ENCODE measurements around the gene AGAP3.

Gene AGAP3

GRCh38 chr7:151115121-151115835 is 29.0 kb downstream of the AGAP3 start:
- intact Hi-C loops (cut with DNase I) = loop anchor here (5.0 kb wide), 1 partner anchor 112 kb away; the partner anchor contains the start of gene ABCF2
- DNase-seq = no peak

DNA sequence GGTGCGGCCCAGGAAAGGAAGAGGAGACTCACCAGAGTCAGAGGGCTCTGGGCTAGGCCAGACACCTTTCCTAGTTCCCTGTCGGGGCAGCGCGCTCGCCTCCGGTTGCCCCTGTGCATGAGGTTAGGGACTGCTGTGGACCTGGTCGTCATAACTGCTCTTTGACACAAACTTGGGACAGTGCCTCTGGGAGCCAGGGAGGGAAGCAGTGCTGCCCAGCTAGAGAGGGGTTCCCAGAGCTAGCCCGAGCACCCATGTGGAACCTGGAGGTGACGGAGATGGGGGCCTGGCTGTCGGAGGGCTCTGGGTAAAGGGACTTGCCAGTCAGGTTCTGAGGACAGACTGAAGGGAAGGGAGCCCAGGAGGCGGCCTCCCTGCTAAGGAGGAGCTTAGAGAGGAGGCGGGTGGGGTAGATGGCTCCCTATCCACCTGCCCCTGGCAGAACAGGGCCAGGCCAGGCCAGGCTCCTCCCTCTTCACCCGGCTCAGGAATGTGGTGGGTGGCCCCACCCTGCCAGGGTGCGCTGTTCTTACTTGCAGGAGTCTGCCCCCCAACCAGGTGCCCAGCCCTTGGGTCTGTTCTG is 29.7 kb downstream of the AGAP3 start:
- DNase-seq = no peak
- intact Hi-C loops (cut with DNase I) = loop anchor here (5.0 kb wide), 1 partner anchor 111 kb away; the partner anchor contains the start of gene ABCF2

DNA sequence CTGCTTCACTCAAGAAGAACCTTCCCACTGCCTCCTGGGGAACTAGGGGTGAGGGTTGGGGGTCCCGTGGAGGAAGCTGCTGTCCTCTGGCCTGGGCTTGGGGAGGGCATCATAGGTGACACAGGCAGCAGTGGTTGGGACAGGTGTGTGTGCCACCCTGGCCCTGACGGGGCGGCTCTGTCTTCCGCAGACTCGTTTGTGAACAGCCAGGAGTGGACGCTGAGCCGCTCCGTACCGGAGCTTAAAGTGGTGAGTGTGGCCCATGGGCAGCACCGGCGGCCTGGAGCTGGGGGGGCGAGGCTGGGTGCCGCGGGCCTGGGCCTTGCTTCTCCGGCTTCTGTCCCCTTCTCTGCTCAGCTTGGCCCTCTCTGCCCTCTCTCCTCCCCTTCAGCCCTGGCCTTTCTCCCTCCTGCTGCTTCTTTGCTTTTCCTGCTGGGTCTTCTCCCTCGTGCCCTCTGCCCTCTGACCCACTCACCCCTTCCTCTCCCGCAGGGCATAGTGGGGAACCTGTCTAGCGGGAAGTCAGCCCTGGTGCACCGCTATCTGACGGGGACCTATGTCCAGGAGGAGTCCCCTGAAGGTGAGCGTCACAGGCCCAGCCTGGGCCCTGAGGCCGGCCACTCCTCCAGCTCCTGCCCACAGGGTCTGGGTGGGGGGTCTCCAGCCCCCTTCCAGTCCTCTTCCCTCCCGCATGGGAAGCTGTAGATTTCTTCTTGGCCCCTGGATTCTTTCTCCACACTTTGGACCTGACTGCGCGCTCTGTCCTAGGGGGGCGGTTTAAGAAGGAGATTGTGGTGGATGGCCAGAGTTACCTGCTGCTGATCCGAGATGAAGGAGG is 30.5 kb downstream of the AGAP3 start:
- no peak for DNase-seq
- intact Hi-C loops (cut with DNase I) = loop anchor here (5.0 kb wide), 1 partner anchor 110 kb away; the partner anchor contains the start of gene ABCF2

GRCh38 chr7:151117565-151117964 is 31.3 kb downstream of the AGAP3 start:
- no peak for DNase-seq
- intact Hi-C loops (cut with DNase I) = loop anchor here (5.0 kb wide), 1 partner anchor 110 kb away; the partner anchor contains the start of gene ABCF2

DNA sequence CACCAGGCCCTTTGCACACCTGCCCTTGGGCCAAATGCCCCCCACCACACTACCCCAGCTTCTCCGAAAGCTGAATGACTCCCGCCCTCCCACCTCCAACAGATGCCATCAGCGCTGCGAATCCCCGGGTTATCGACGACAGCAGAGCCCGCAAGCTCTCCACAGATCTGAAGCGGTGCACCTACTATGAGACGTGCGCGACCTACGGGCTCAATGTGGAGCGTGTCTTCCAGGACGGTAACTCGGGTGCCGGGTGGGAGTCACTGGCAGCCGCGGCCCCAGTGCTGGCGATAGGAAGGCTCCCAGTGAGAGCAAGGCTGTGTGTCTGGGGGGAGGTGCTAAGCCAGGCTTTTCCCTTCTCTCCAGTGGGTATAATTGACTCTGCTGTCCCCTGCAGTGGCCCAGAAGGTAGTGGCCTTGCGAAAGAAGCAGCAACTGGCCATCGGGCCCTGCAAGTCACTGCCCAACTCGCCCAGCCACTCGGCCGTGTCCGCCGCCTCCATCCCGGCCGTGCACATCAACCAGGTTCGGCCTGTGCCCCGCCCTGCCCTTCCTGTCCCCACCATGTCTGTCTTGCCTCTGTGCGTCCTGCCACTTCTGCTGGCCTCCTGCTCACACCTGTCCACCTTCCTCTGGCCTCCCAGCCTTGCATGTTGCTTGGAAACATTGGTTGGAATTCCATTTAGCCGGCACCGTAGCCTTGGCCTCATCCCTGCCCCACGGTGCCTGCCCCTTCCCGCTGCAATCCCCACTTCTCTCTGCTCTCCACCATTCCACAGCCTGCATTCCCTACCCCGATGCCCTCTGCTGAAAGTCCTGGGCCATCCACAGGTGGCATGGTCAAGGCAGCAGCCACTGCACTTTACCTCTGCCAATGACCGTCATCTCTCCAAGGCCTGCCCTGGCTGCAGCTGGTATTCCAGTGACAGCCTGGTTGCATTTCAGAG is 32.1 kb downstream of the AGAP3 start:
- no peak for DNase-seq
- intact Hi-C loops (cut with DNase I) = loop anchor here (5.0 kb wide), 1 partner anchor 109 kb away; the partner anchor contains the start of gene ABCF2

DNA sequence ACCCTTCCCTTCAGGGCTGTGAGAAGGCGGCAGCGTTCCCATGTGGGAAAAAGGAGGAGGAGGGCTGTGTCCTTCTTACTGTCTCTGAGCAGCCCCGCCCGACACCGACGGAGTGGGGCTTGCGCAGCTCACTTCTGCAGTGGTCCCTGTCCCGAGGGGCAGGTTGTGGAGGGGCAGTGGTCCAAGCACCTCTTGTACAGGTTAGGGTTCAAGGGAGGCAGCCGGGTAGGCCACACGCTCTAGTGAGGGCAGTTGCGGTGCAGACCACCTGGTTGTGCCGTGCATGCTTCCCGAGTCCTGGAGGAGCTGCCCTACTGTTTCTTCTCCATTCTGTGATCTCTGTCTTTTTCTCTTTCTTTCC is 32.8 kb downstream of the AGAP3 start:
- intact Hi-C loops (cut with DNase I) = loop anchor here (5.0 kb wide), 1 partner anchor 108 kb away; the partner anchor contains the start of gene ABCF2
- no peak for DNase-seq

DNA sequence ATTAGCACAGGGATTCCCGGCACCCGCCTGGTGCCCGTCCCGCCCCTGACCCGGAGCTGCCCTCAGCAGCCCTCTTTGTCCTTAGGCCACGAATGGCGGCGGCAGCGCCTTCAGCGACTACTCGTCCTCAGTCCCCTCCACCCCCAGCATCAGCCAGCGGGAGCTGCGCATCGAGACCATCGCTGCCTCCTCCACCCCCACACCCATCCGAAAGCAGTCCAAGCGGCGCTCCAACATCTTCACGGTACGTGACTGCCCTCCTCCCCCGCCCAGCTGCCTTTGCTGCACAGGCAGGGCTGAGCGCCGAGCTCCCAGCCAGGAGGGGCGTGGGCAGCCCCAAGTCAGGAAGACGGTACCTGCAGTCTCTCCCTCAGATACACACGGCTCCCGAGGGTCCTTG is 33.6 kb downstream of the AGAP3 start:
- intact Hi-C loops (cut with DNase I) = loop anchor here (5.0 kb wide), 1 partner anchor 107 kb away; the partner anchor contains the start of gene ABCF2
- peak in 23 of 42 donors; percentile 19 to 80 (median 56) for DNase-seq

GRCh38 chr7:151120896-151121295 is 34.6 kb downstream of the AGAP3 start:
- peak in 20 of 42 donors; percentile 26 to 75 (median 54) for DNase-seq
- intact Hi-C loops (cut with DNase I) = no loop called here

DNA sequence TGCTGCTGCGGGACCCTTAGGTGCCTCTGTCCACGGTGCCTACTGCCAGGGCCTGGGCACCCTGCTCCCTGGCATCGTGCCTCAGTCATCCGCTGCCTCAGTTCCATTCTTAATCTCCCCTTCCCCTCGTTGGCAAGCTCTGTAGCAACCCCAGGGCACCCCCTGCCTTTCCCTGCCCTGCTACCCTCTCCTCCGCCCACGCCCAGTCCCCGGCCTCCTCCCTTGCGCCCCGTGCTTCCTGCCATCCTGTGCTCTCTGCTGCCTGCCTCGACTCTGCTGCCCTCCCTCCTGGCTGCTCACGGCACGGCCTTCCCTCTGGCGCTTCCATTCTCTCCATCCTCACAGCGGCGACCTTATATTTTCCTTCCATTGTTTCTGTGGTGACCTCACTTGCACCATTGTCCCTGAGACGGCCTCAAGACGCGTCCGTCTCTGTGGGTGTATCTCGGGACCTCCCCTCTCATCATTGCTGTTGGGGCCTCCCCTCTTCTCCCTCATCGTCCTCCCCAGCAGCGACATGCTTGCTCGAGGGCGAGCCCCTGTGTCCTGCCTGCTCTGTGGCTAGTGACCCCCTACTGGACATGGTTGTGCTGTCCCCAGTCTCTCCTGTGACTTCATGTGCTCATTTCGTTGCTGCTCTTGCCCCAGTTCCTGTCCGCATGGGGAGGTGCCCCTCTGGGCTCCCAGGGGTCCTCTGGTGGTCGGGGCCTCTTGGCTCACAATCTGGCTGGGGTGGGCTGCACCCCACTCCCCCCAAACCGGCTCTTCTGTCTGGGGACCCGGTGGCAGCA is 35.3 kb downstream of the AGAP3 start:
- intact Hi-C loops (cut with DNase I) = no loop called here
- no peak for DNase-seq

DNA sequence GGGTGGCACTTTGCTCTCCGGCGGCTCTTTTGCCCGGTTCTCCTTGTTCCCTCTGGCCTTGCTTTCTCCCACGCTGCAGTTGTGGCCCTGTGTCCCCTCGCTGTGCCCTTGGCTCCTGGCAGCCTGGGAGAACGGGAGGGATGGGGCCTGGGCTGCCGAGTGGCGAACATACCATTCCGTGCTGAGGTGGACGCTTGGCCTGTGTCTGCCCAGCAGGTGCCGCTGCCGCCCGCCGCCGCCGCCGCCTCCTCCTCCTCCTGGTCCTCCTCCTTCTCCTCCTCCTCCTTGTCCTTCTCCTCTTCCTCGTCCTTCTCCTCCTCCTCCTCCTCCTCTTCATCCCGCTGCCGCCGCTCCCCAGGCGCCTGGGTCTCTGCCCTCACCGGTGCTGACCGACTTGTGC is 36.0 kb downstream of the AGAP3 start:
- DNase-seq = no peak
- intact Hi-C loops (cut with DNase I) = no loop called here

DNA sequence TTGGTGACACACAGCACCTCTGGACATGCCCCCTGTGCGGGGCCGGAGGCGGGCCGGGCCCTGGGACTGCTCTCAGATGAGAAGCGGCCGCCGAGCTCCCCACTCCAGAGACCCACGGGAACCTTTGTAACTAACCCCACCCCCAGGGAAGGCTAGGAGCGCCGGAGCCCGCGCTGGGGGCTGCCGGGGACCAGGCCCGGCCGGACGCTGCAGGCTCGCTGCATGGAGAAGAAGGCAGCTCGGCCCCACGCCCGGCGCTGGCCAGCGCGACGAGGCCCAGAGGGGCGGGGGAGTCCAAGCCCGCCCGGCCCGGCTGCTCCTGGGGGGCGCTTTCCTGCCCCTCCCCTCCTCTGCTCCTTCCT is 36.5 kb downstream of the AGAP3 start:
- DNase-seq = no peak
- intact Hi-C loops (cut with DNase I) = no loop called here

DNA sequence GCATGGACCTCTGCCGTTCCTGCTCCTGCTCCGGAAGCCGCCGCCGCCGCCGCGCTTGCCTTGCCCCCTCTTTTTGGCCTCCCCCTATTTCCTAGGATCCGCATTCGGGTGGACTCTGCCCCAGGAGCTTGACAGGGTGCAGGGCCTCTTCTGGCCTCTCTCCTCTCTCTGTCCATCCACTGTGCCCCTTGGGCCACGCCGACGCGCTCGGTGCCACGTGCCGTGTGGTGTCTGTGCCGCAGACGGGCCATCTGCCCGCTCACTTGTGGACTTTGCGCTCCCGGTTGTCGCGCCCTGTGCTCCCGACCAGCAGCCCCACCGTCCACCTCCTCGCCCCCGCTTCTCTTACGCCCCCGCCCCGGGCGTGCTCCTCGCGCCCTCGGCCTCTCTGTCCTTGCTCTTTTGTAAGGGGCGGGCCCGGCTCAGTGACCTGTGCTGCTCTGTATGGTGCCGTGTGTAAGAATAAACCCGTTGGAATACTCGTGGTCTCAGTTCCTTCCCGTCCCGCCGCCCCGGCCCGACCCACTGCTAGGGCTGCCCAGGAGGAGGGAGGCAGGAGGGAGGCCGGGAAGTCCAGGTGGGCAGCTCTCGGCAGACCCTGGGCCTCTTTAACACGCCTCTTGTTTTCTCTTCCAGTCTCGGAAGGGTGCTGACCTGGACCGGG is 37.0 kb downstream of the AGAP3 start:
- intact Hi-C loops (cut with DNase I) = no loop called here
- DNase-seq = no peak

DNA sequence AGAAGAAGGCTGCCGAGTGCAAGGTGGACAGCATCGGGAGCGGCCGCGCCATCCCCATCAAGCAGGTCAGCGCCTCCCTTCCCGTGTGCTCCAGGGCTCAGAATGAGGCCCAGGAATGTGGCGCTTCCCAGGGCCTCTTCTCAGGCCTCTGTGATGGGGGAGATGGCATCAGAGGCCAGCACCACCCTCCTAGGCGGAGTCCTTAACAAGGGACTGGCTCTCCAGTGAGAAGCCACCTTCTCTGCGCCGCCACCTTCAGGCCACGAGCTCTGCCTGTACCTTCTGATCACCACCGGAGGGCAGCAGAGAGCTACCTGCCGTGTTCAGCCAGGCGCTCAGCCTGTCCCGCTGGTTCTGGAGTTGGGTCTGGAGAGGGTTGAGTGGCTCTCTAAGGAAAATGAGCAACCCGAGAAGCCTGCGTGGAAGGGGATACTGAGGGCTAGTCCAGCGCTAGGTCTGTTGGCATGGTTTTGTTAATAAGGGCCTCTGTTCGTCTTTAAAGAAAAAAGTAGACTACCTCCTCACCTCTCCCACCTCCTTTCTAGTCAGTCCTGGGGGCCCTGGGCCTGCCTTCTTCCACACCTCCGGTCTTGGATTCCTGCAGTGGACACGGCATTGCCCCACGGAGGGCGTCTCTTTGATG is 37.7 kb downstream of the AGAP3 start:
- DNase-seq = peak; percentile 70 to 96 (median 90)
- intact Hi-C loops (cut with DNase I) = loop anchor here (1.0 kb wide), 1 partner anchor 48 kb away; no protein-coding TSS in a partner anchor

DNA sequence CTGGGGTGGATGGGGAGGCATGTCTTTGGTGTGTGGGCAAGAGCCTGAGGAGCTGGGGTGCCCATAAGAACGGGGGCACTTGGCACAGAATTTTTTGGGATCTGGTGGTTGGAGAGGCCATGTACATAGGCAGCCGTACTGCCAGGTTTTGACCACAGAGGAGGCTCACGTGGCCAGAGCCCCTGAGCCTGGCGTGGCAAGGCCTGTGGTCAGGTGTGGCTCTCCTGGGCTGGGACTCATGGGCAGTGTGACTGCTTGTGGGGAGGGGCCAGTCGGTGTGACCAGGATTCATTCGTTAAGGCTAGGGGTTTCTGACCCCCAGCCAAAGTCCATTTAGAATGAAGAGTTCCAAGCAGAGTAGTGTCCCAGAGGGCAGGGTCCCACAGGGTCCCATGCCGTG is 38.2 kb downstream of the AGAP3 start:
- intact Hi-C loops (cut with DNase I) = loop anchor here (1.0 kb wide), 1 partner anchor 48 kb away; no protein-coding TSS in a partner anchor
- no peak for DNase-seq

DNA sequence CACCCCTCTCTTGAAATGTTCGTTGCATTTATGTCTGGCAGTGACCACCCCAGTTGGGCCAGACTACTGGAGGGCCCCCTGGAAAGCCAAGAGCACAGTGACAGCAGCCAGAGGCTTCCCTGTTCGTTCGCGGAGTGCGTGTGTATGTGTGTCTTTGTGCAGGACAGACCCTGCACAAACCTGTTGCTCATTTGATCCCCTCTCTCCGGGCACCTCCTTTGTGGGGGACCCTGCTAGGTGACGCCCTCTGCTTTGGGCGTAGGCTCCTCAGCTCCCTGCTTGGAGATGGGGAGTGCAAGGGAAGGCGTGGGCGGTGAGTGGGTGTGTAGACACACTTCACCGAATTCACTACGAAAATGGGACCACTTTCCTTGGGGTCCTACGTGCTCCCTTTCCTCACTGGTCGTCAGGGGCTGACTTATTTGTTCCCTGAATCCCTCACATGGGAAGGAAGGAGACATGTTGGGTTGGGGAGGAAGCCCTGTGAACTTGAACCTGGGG is 38.7 kb downstream of the AGAP3 start:
- no peak for DNase-seq
- intact Hi-C loops (cut with DNase I) = loop anchor here (1.0 kb wide), 1 partner anchor 47 kb away; no protein-coding TSS in a partner anchor

- peak in 10 of 42 donors; percentile 21 to 54 (median 36) for DNase-seq
- intact Hi-C loops (cut with DNase I) = no loop called here
Measured at GRCh38 chr7:151125470-151125845, 39.2 kb downstream of the AGAP3 start.
